GM06990 (cell line): ENCODE results near the gene WDR82.

ENCODE experiments used
- DNase-seq: peaks from one replicate; pipeline ENCODE4 v3.0.0-alpha.2; 2011; ENCODE audit not compliant: insufficient read length; ENCODE audit errors: extremely low read depth
- H3K27me3 ChIP-seq: replicated peaks from 2 replicates; pipeline ENCODE4 v1.6.0; 2011; ENCODE audit warnings: low read length; ENCODE audit not compliant: control insufficient read depth, insufficient read depth
- H3K36me3 ChIP-seq: 2 replicates; pipeline ENCODE4 v1.5.1; 2011; ENCODE audit warnings: low read length; ENCODE audit not compliant: control insufficient read depth, insufficient read depth
- H3K4me3 ChIP-seq: replicated peaks from 2 replicates; pipeline ENCODE4 v1.5.1; 2011; ENCODE audit warnings: low read depth, mild to moderate bottlenecking, control low read depth, low read length
- TF ChIP-seq, protein P1 (sequence below): IDR thresholded peaks from 2 replicates; pipeline ENCODE4 v1.5.1; 2011; ENCODE audit warnings: low read length, control low read depth, mild to moderate bottlenecking, inconsistent platforms; ENCODE audit not compliant: insufficient read depth, poor library complexity, severe bottlenecking

WDR82 gene

DNA sequence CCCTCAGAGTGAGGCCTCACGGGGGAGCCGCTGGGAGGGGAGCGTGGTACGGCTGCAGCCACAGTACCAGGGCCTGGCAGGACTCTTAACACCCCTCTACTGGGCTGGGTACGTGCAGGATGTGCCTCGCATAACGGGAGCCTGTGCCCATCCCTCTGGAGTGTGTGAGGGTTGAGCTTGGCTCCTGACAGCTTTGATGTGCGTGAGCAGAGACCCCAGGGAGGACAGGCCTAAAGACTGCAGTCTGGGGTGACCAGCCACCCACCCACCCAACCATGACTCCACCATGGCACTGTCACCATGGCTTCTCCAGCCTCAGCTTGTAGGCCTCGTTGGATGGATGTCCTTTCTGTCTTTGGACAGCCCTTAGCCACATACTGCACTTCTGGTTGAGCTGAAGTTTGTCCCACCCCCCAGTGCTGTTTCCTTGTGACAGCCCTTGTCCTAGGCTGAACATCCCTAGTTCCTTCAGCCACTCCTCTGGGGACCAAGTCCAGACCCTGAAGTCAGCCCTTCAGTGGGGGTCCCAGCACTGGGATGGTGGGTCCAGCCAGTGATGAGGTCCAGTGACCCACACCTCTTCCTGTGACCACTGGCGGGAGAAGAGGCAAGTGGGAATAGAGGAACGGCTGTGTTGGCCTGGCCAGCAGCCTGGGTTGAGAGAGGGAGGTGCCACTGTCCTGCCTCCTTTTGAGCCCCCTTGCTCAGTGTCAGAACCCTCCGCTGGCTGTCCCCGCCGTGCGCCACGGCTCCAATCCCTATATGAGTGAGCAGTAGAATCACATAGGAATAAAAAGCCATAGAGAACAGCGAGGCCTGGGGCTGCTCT lies 15.3 kb upstream of the WDR82 start:
- Histone ChIP-seq H3K36me3 (peaks cover 25% of the 10 kb centered on the region), H3K27me3 (no peaks in the 10 kb centered on the region), H3K4me3 (no peak overlapping the region)
- TF ChIP-seq, protein P1, sequence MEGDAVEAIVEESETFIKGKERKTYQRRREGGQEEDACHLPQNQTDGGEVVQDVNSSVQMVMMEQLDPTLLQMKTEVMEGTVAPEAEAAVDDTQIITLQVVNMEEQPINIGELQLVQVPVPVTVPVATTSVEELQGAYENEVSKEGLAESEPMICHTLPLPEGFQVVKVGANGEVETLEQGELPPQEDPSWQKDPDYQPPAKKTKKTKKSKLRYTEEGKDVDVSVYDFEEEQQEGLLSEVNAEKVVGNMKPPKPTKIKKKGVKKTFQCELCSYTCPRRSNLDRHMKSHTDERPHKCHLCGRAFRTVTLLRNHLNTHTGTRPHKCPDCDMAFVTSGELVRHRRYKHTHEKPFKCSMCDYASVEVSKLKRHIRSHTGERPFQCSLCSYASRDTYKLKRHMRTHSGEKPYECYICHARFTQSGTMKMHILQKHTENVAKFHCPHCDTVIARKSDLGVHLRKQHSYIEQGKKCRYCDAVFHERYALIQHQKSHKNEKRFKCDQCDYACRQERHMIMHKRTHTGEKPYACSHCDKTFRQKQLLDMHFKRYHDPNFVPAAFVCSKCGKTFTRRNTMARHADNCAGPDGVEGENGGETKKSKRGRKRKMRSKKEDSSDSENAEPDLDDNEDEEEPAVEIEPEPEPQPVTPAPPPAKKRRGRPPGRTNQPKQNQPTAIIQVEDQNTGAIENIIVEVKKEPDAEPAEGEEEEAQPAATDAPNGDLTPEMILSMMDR = no peak
- DNase-seq = no peak

DNA sequence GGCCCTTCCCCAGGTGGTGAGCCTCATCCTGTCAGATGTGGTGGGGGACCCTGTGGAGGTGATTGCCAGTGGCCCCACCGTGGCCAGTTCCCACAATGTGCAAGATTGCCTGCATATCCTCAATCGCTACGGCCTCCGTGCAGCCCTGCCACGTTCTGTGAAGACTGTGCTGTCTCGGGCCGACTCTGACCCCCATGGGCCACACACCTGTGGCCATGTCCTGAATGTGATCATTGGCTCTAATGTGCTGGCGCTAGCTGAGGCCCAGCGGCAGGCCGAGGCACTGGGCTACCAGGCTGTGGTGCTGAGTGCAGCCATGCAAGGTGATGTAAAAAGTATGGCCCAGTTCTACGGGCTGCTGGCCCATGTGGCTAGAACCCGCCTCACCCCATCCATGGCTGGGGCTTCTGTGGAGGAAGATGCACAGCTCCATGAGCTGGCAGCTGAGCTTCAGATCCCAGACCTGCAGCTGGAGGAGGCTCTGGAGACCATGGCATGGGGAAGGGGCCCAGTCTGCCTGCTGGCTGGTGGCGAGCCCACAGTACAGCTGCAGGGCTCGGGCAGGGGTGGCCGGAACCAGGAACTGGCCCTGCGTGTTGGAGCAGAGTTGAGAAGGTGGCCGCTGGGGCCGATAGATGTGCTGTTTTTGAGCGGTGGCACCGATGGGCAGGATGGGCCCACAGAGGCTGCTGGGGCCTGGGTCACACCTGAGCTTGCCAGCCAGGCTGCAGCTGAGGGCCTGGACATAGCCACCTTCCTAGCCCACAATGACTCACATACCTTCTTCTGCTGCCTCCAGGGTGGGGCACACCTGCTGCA lies 14.0 kb upstream of the WDR82 start:
- Histone ChIP-seq H3K27me3 (no peaks in the 10 kb centered on the region), H3K36me3 (peaks cover 25% of the 10 kb centered on the region), H3K4me3 (no peak overlapping the region)
- TF ChIP-seq, protein P1 = no peak
- DNase-seq = no peak

GRCh38 chr3:52291508-52292181 lies 13.2 kb upstream of the WDR82 start:
- Histone ChIP-seq H3K27me3 (no peaks in the 10 kb centered on the region), H3K36me3 (peaks cover 25% of the 10 kb centered on the region), H3K4me3 (no peak overlapping the region)
- no peak for DNase-seq
- TF ChIP-seq, protein P1 = peak; percentile 58

- peaks cover 25% of the 10 kb centered on the region for H3K36me3 ChIP-seq
- TF ChIP-seq, protein P1 = no peak
- no peak for DNase-seq
- no peaks in the 10 kb centered on the region for H3K27me3 ChIP-seq
- H3K4me3 ChIP-seq = no peak overlapping the region
Measured at GRCh38 chr3:52290596-52291507, 12.4 kb upstream of the WDR82 start.

DNA sequence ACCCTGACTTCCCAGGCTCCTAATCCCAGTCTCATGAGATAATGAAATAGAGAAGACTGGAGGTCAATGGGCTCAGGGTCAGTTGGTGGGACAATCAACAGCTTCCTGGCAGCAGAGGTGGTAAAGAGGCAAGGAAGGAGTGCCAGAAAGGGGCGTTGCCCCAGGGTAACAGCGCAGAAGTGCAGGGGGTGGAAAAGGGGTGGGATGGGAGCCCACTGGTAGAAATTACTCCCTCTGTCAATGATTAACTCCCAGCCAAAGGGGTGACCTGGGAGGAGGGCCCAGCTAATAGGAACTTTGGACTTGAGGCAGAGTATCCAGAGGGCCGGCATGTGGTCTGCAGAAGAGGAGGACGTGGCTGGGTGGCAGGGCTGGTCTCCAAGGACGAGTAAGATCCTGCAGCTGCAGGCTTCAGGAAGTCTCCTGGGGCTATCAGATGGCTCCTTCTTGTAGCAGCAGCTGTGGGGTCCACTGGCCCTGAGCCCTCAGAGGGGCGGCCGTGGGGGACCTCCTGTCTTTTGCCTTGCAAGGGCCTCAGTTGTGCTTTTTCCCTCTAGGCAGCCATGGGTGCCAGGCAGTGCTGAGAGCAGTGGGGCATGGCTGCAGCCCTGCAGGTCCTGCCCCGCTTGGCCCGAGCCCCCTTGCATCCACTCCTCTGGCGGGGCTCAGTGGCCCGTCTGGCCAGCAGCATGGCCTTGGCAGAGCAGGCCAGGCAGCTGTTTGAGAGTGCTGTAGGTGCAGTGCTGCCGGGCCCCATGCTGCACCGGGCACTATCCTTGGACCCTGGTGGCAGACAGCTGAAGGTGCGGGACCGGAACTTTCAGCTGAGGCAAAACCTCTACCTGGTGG lies 11.5 kb upstream of the WDR82 start:
- H3K36me3 ChIP-seq = peaks cover 25% of the 10 kb centered on the region
- TF ChIP-seq, protein P1 = no peak
- DNase-seq = no peak
- H3K4me3 ChIP-seq = no peak overlapping the region
- H3K27me3 ChIP-seq = no peaks in the 10 kb centered on the region
